ENCODE data around the gene DNASE1L3.

GRCh38 chr3:58190291-58190690 is 20.5 kb downstream of the DNASE1L3 start:
- no peak for TF ChIP-seq GATA2 (IDR thresholded peaks at IDR 0.05; ENCODE audit: low read depth, low read length)
- TF ChIP-seq GATA3 (IDR thresholded peaks at IDR 0.05; ENCODE audit: low read depth, low read length), result no peak

Measured in SH-SY5Y (cell line).